HEK293 (cell line): Measurements from ENCODE around the gene RRAS.

Experiments used
- CTCF ChIA-PET: fragments of 350-600 bp; formaldehyde crosslinking; extraction: SDS; loops from one replicate; lab custom pipeline; 2021; ENCODE audit warnings: antibody characterized with exemption; lab: Yijun Ruan, JAX
- POLR2A ChIA-PET: fragments of 300-600 bp; formaldehyde crosslinking; extraction: SDS; loops from one replicate; lab custom pipeline; 2020; ENCODE audit warnings: antibody characterized with exemption, inconsistent platforms; lab: Yijun Ruan, JAX
- H3K27ac ChIP-seq: fragments of 200-500 bp; sonication (Bioruptor generic); 2 replicates; pipeline ENCODE4 v1.5.1; 2014; ENCODE audit warnings: low read depth, low read length, control low read depth, inconsistent platforms; ENCODE audit errors: extremely low read depth
- H3K36me3 ChIP-seq, 2 experiments: fragments of 200-500 bp in 1 of 2; sonication (Bioruptor generic) in 1 of 2; 1 replicate in 1 of 2; 2 replicates in 1 of 2; pipeline ENCODE4 v1.5.1; 2014 to 2017; ENCODE audit warnings: inconsistent platforms in 2 of 2, low read length in 2 of 2; ENCODE audit not compliant: control insufficient read depth in 2 of 2, insufficient read depth in 1 of 2
- H3K4me1 ChIP-seq: fragments of 200-500 bp; sonication (Bioruptor generic); 2 replicates; pipeline ENCODE4 v1.5.1; 2014; ENCODE audit warnings: mild to moderate bottlenecking, low read length, inconsistent platforms; ENCODE audit not compliant: control insufficient read depth, insufficient read depth
- H3K4me3 ChIP-seq: 2 replicates; pipeline ENCODE4 v1.5.1; 2011; ENCODE audit warnings: low read depth, mild to moderate bottlenecking, control low read depth, low read length, moderate library complexity
- H3K9me3 ChIP-seq: fragments of 200-500 bp; sonication (Bioruptor generic); 2 replicates; pipeline ENCODE4 v1.5.1; 2014; ENCODE audit warnings: low read depth, low read length, inconsistent platforms; ENCODE audit not compliant: control insufficient read depth, insufficient read depth
- GLIS1 ChIP-seq: fragments of 450-650 bp; formaldehyde crosslinking; IDR thresholded peaks from 2 replicates; pipeline ENCODE4 v1.5.1; 2016; ENCODE audit warnings: missing biosample characterization, missing genetic modification characterization
- GLIS2 ChIP-seq: fragments of 450-650 bp; formaldehyde crosslinking; IDR thresholded peaks from 2 replicates; pipeline ENCODE4 v1.5.1; 2016; ENCODE audit warnings: missing biosample characterization, missing genetic modification characterization
- MYNN ChIP-seq: fragments of 450-650 bp; formaldehyde crosslinking; IDR thresholded peaks from 2 replicates; pipeline ENCODE4 v1.5.1; 2016; ENCODE audit warnings: missing biosample characterization, missing genetic modification characterization, borderline replicate concordance
- SCRT2 ChIP-seq: fragments of 450-650 bp; formaldehyde crosslinking; IDR thresholded peaks from 2 replicates; pipeline ENCODE4 v1.5.1; 2016; ENCODE audit warnings: missing biosample characterization, missing genetic modification characterization
- SP2 ChIP-seq: fragments of 450-650 bp; formaldehyde crosslinking; IDR thresholded peaks from 2 replicates; pipeline ENCODE4 v1.5.1; 2016; ENCODE audit warnings: missing biosample characterization, missing genetic modification characterization
- ZFP69B ChIP-seq: fragments of 450-650 bp; formaldehyde crosslinking; IDR thresholded peaks from 2 replicates; pipeline ENCODE4 v1.5.1; 2016; ENCODE audit warnings: missing biosample characterization, missing genetic modification characterization
- ZIC2 ChIP-seq: fragments of 450-650 bp; formaldehyde crosslinking; IDR thresholded peaks from 2 replicates; pipeline ENCODE4 v1.5.1; 2016; ENCODE audit warnings: missing biosample characterization, missing genetic modification characterization
- ZNF112 ChIP-seq: fragments of 450-650 bp; formaldehyde crosslinking; IDR thresholded peaks from 2 replicates; pipeline ENCODE4 v1.5.0; 2017; ENCODE audit warnings: missing biosample characterization, missing genetic modification characterization
- ZNF248 ChIP-seq: fragments of 450-650 bp; formaldehyde crosslinking; IDR thresholded peaks from 2 replicates; pipeline ENCODE4 v1.5.1; 2017; ENCODE audit warnings: missing biosample characterization, missing genetic modification characterization
- ZNF549 ChIP-seq: fragments of 450-650 bp; IDR thresholded peaks from 2 replicates; pipeline ENCODE4 v1.5.1; 2018; ENCODE audit warnings: missing biosample characterization, missing genetic modification characterization, mild to moderate bottlenecking, inconsistent platforms, moderate library complexity
- ZNF585B ChIP-seq: fragments of 450-650 bp; formaldehyde crosslinking; IDR thresholded peaks from 2 replicates; pipeline ENCODE4 v1.5.1; 2016; ENCODE audit warnings: missing biosample characterization, missing genetic modification characterization
- ZNF639 ChIP-seq: fragments of 450-650 bp; formaldehyde crosslinking; IDR thresholded peaks from 2 replicates; pipeline ENCODE4 v1.5.1; 2016; ENCODE audit warnings: missing biosample characterization, missing genetic modification characterization
- ZNF785 ChIP-seq: fragments of 450-650 bp; formaldehyde crosslinking; IDR thresholded peaks from 2 replicates; pipeline ENCODE4 v1.5.1; 2016; ENCODE audit warnings: missing biosample characterization, missing genetic modification characterization
- ZSCAN23 ChIP-seq: fragments of 450-650 bp; formaldehyde crosslinking; IDR thresholded peaks from 2 replicates; pipeline ENCODE4 v1.5.1; 2016; ENCODE audit warnings: missing biosample characterization, missing genetic modification characterization
- TF ChIP-seq, protein P1 (sequence below): fragments of 450-650 bp; formaldehyde crosslinking; IDR thresholded peaks from 2 replicates; pipeline ENCODE4 v1.5.0; 2017; ENCODE audit warnings: missing biosample characterization, missing genetic modification characterization, borderline replicate concordance
- TF ChIP-seq, protein P2 (sequence below): fragments of 450-650 bp; formaldehyde crosslinking; IDR thresholded peaks from 2 replicates; pipeline ENCODE4 v1.5.1; 2016; ENCODE audit warnings: missing biosample characterization, missing genetic modification characterization

RRAS gene

GRCh38 chr19:49631610-49632192 is 8.2 kb downstream of the RRAS start:
- Histone ChIP-seq H3K27ac (no peak overlapping the region), H3K4me3 (no peak overlapping the region), H3K9me3 (no peaks in the 10 kb centered on the region), H3K4me1 (0 out of 2 replicates have a peak, but pooled peaks cover 5% of the 10 kb centered on the region), H3K36me3 (peaks cover 12 to 22% of the 10 kb centered on the region in 2 experiments; a peak in 2 of 3 replicates)
- TF ChIP-seq ZNF549 (tag by site-specific recombination) (no peak), ZNF585B (tag by site-specific recombination) (no peak), ZNF248 (no peak), ZSCAN23 (tag by site-specific recombination) (no peak), SCRT2 (tag by site-specific recombination) (no peak), ZNF785 (tag by site-specific recombination) (no peak)
- TF ChIP-seq, protein P1, sequence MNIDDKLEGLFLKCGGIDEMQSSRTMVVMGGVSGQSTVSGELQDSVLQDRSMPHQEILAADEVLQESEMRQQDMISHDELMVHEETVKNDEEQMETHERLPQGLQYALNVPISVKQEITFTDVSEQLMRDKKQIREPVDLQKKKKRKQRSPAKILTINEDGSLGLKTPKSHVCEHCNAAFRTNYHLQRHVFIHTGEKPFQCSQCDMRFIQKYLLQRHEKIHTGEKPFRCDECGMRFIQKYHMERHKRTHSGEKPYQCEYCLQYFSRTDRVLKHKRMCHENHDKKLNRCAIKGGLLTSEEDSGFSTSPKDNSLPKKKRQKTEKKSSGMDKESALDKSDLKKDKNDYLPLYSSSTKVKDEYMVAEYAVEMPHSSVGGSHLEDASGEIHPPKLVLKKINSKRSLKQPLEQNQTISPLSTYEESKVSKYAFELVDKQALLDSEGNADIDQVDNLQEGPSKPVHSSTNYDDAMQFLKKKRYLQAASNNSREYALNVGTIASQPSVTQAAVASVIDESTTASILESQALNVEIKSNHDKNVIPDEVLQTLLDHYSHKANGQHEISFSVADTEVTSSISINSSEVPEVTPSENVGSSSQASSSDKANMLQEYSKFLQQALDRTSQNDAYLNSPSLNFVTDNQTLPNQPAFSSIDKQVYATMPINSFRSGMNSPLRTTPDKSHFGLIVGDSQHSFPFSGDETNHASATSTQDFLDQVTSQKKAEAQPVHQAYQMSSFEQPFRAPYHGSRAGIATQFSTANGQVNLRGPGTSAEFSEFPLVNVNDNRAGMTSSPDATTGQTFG (tag by site-specific recombination): no peak
- TF ChIP-seq, protein P2, sequence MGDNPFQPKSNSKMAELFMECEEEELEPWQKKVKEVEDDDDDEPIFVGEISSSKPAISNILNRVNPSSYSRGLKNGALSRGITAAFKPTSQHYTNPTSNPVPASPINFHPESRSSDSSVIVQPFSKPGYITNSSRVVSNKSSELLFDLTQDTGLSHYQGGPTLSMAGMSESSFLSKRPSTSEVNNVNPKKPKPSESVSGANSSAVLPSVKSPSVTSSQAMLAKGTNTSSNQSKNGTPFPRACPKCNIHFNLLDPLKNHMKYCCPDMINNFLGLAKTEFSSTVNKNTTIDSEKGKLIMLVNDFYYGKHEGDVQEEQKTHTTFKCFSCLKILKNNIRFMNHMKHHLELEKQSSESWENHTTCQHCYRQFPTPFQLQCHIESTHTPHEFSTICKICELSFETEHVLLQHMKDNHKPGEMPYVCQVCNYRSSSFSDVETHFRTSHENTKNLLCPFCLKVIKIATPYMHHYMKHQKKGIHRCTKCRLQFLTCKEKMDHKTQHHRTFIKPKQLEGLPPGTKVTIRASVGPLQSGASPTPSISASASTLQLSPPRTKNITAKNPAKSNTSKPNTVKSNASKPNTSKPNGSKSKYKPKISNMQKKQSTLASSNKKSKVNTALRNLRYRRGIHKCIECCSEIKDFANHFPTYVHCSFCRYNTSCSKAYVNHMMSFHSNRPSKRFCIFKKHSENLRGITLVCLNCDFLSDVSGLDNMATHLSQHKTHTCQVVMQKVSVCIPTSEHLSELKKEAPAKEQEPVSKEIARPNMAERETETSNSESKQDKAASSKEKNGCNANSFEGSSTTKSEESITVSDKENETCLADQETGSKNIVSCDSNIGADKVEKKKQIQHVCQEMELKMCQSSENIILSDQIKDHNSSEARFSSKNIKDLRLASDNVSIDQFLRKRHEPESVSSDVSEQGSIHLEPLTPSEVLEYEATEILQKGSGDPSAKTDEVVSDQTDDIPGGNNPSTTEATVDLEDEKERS: no peak
- POLR2A ChIA-PET: interaction anchor here (0.6 to 3.4 kb wide), 4 partner anchors 9 to 51 kb away, joined by 3 to 21 read pairs (median 5); partner anchors contain the start of genes NOSIP and RRAS
- CTCF ChIA-PET: interaction anchor here (0.5 to 1.6 kb wide), 4 partner anchors 40 to 62 kb away, joined by 3 to 4 read pairs (median 4); no protein-coding TSS in a partner anchor

- H3K4me1 ChIP-seq: 0 out of 2 replicates have a peak, but pooled peaks cover 5% of the 10 kb centered on the region
- peaks cover 17 to 27% of the 10 kb centered on the region in 2 experiments; a peak in 2 of 3 replicates for H3K36me3 ChIP-seq
- ChIA-PET POLR2A (interaction anchor here (0.6 to 3.4 kb wide), 8 partner anchors 9 to 158 kb away, joined by 3 to 21 read pairs (median 4); partner anchors contain the start of genes PRMT1, RRAS and SCAF1), CTCF (interaction anchor here (0.6 to 1.6 kb wide), 4 partner anchors 12 to 61 kb away, joined by 3 to 5 read pairs (median 4); no protein-coding TSS in a partner anchor)
- 0 out of 2 replicates have a peak overlapping the region, but pooled peaks have one; percentile 16 for H3K27ac ChIP-seq
- H3K4me3 ChIP-seq: no peak overlapping the region
- H3K9me3 ChIP-seq: no peaks in the 10 kb centered on the region
- TF ChIP-seq GLIS1 (tag by site-specific recombination) (peak; percentile 62), ZFP69B (tag by site-specific recombination) (no peak), SP2 (no peak), GLIS2 (tag by site-specific recombination) (peak; percentile 31; the same call in 1 of the 2 replicates), ZNF639 (tag by site-specific recombination) (no peak), ZNF112 (tag by site-specific recombination) (no peak), ZIC2 (peak; percentile 45; the same call in 1 of the 2 replicates), MYNN (tag by site-specific recombination) (no peak)
- TF ChIP-seq, protein P2: no peak
Observed at GRCh38 chr19:49631014-49631588, 8.8 kb downstream of the RRAS start.
